Esophagus muscularis mucosa (tissue), 3 donors: ENCODE measurements around the gene RBM20.

Experiments
- CTCF ChIP-seq, 3 experiments: fragments of 200-600 bp in 2 of 3; fragments of 450-650 bp in 1 of 3; sonication (generic) in 2 of 3; IDR thresholded peaks; one replicate each; pipeline ENCODE4 v1.5.1; 2017 to 2019; ENCODE audit warnings: antibody characterized with exemption in 3 of 3, mild to moderate bottlenecking in 2 of 3, moderate library complexity in 1 of 3
- POLR2A ChIP-seq: fragments of 450-650 bp; IDR thresholded peaks from one replicate; pipeline ENCODE4 v1.6.1; 2017; ENCODE audit warnings: antibody characterized with exemption, moderate library complexity, mild to moderate bottlenecking, low read depth

- no peak for TF ChIP-seq CTCF (IDR thresholded peaks at IDR 0.05)
- no peak for TF ChIP-seq POLR2A
Observed at GRCh38 chr10:110850099-110850498, 206.0 kb downstream of the RBM20 start.
